ENCODE results near the gene TNRC6C.

DNA sequence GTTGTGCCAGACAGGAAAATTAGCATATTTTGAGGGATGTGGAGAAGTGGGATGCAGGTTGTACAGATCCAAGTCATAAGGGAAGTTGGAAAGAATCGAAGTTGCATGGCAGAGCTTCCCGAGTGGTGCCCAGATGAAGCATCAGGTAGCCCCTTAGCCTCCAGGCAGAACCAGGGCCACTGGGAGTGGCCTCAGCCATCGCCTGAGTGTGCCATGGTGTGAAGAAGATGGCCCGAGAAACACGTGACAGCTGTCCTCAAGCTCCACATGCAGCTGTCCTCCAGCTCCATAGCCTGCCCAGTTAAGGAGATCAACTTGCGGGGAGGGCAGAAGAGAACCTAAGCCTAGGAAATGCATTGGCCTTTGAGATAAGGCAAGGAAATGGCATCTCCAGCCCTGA lies 136.5 kb downstream of the TNRC6C start:
- no peak for TF ChIP-seq POLR2A (IDR thresholded peaks at IDR 0.05; ENCODE audit: extremely low read depth, insufficient read length)
- TF ChIP-seq, protein P1, sequence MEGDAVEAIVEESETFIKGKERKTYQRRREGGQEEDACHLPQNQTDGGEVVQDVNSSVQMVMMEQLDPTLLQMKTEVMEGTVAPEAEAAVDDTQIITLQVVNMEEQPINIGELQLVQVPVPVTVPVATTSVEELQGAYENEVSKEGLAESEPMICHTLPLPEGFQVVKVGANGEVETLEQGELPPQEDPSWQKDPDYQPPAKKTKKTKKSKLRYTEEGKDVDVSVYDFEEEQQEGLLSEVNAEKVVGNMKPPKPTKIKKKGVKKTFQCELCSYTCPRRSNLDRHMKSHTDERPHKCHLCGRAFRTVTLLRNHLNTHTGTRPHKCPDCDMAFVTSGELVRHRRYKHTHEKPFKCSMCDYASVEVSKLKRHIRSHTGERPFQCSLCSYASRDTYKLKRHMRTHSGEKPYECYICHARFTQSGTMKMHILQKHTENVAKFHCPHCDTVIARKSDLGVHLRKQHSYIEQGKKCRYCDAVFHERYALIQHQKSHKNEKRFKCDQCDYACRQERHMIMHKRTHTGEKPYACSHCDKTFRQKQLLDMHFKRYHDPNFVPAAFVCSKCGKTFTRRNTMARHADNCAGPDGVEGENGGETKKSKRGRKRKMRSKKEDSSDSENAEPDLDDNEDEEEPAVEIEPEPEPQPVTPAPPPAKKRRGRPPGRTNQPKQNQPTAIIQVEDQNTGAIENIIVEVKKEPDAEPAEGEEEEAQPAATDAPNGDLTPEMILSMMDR (IDR thresholded peaks at IDR 0.05; ENCODE audit: low read depth, low read length): no peak

Data from NB4 (cell line).